Measurements from ENCODE around the gene FJX1. TPM values are rescaled to one million over a fixed set of nuclear protein-coding genes. Genes with fewer than 3 reads are reported as not detected.

Gene FJX1
- total and polyA plus RNA-seq, 3 donors from 2014 or later = 2.0 to 5.1 (median 2.8) TPM

- TF ChIP-seq POLR2A (IDR thresholded peaks at IDR 0.05) = no peak
- TF ChIP-seq, protein P1, sequence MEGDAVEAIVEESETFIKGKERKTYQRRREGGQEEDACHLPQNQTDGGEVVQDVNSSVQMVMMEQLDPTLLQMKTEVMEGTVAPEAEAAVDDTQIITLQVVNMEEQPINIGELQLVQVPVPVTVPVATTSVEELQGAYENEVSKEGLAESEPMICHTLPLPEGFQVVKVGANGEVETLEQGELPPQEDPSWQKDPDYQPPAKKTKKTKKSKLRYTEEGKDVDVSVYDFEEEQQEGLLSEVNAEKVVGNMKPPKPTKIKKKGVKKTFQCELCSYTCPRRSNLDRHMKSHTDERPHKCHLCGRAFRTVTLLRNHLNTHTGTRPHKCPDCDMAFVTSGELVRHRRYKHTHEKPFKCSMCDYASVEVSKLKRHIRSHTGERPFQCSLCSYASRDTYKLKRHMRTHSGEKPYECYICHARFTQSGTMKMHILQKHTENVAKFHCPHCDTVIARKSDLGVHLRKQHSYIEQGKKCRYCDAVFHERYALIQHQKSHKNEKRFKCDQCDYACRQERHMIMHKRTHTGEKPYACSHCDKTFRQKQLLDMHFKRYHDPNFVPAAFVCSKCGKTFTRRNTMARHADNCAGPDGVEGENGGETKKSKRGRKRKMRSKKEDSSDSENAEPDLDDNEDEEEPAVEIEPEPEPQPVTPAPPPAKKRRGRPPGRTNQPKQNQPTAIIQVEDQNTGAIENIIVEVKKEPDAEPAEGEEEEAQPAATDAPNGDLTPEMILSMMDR (IDR thresholded peaks at IDR 0.05) = no peak
- Histone ChIP-seq H3K27me3 (no peaks in the 10 kb centered on the region), H3K4me3 (no peak overlapping the region), H3K27ac (no peak overlapping the region), H3K36me3 (ENCODE audit: low read depth, missing control alignments) (no peaks in the 10 kb centered on the region), H3K9me3 (no peaks in the 10 kb centered on the region), H3K4me1 (peaks cover 6% of the 10 kb centered on the region)
- WGBS, 2 donors = 81 to 95% methylated on average over 8 of the region's 8 CpGs
- no peak for DNase-seq
- intact Hi-C loops (cut with DNase I; ENCODE audit: low total_unique reads) = no loop called here
These were observed 5.4 kb downstream of the FJX1 start for GRCh38 chr11:35623621-35624168.

GRCh38 chr11:35624316-35624715, 6.1 kb downstream of the FJX1 start:
- no peaks in the 10 kb centered on the region for H3K27me3 ChIP-seq
- 86 to 96% methylated on average over 2 of the region's 2 CpGs for WGBS, 2 donors
- peaks cover 6% of the 10 kb centered on the region for H3K4me1 ChIP-seq
- no peak for DNase-seq
- H3K27ac ChIP-seq = no peak overlapping the region
- intact Hi-C loops (cut with DNase I; ENCODE audit: low total_unique reads) = no loop called here
- TF ChIP-seq, protein P1 (IDR thresholded peaks at IDR 0.05) = no peak
- no peak for TF ChIP-seq POLR2A (IDR thresholded peaks at IDR 0.05)
- H3K36me3 ChIP-seq (ENCODE audit: low read depth, missing control alignments) = no peaks in the 10 kb centered on the region
- H3K4me3 ChIP-seq = no peak overlapping the region
- no peaks in the 10 kb centered on the region for H3K9me3 ChIP-seq

GRCh38 chr11:35624781-35625180, 6.5 kb downstream of the FJX1 start:
- no peak for DNase-seq
- intact Hi-C loops (cut with DNase I; ENCODE audit: low total_unique reads) = no loop called here
- Histone ChIP-seq H3K27ac (no peak overlapping the region), H3K27me3 (no peaks in the 10 kb centered on the region), H3K9me3 (no peaks in the 10 kb centered on the region), H3K4me1 (peaks cover 6% of the 10 kb centered on the region), H3K4me3 (no peak overlapping the region), H3K36me3 (ENCODE audit: low read depth, missing control alignments) (no peaks in the 10 kb centered on the region)
- TF ChIP-seq, protein P1 (IDR thresholded peaks at IDR 0.05) = no peak
- no peak for TF ChIP-seq POLR2A (IDR thresholded peaks at IDR 0.05)

DNA sequence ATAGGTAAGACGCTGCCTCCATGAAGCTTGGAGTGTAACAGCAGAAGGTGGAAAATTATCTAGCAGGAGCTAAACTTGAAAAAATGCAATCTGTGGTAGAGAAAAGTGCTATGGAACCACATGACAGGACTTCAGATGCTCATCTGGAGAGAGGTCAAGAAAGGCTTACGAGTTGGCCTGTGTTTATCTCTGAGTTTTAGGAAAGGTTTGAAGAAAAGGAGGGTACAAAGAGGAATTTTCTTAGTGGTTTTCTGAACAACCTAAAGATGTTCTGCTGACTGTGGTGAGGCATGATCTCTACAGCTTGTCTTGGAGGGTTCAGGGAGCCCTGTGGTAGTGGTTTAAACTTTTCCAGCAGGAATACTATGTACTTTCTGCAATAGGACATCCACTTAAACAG, 8.2 kb downstream of the FJX1 start:
- no peaks in the 10 kb centered on the region for H3K36me3 ChIP-seq (ENCODE audit: low read depth, missing control alignments)
- DNase-seq = no peak
- no peaks in the 10 kb centered on the region for H3K9me3 ChIP-seq
- intact Hi-C loops (cut with DNase I; ENCODE audit: low total_unique reads) = no loop called here
- H3K4me3 ChIP-seq = no peak overlapping the region
- 91 to 100% methylated on average over 2 of the region's 2 CpGs for WGBS, 2 donors
- no peak for TF ChIP-seq POLR2A (IDR thresholded peaks at IDR 0.05)
- TF ChIP-seq, protein P1 (IDR thresholded peaks at IDR 0.05) = no peak
- H3K27me3 ChIP-seq = no peaks in the 10 kb centered on the region
- no peaks in the 10 kb centered on the region for H3K4me1 ChIP-seq
- no peak overlapping the region for H3K27ac ChIP-seq

GRCh38 chr11:35629511-35629910, 11.3 kb downstream of the FJX1 start:
- WGBS, 2 donors = 87 to 92% methylated on average over 4 of the region's 4 CpGs
- no peaks in the 10 kb centered on the region for H3K36me3 ChIP-seq (ENCODE audit: low read depth, missing control alignments)
- no peaks in the 10 kb centered on the region for H3K4me1 ChIP-seq
- intact Hi-C loops (cut with DNase I; ENCODE audit: low total_unique reads) = no loop called here
- no peaks in the 10 kb centered on the region for H3K9me3 ChIP-seq
- no peak overlapping the region for H3K27ac ChIP-seq
- no peak for TF ChIP-seq POLR2A (IDR thresholded peaks at IDR 0.05)
- TF ChIP-seq, protein P1 (IDR thresholded peaks at IDR 0.05) = no peak
- H3K27me3 ChIP-seq = no peaks in the 10 kb centered on the region
- H3K4me3 ChIP-seq = no peak overlapping the region
- DNase-seq = no peak
